Heart left ventricle (tissue), 16 donors: ENCODE data around the gene EPB41. TPM values are rescaled to one million over a fixed set of nuclear protein-coding genes. Genes with fewer than 3 reads are reported as not detected.

Source experiments
- ATAC-seq, 4 donors: fragments of 200-7000 bp; cut with Tn5 transposase; one replicate each; pipeline ENCODE4 v1.9.1; 2020 to 2022; ENCODE audit warnings: moderate library complexity in 4 of 4, mild to moderate bottlenecking in 3 of 4, moderate number of reproducible peaks in 1 of 4
- DNase-seq, 5 donors: peaks; one replicate each; pipeline ENCODE4 v3.0.0-alpha.2; 2020
- H3K27ac ChIP-seq, 12 donors: fragments of 200-600 bp; sonication (generic) in 4 of 12; one replicate each; pipeline versions ENCODE4 v1.5.0 to v1.8.0; 2016 to 2022; ENCODE audit warnings: mild to moderate bottlenecking in 2 of 12
- H3K27me3 ChIP-seq, 9 donors: fragments of 200-600 bp; sonication (generic) in 2 of 9; one replicate each; pipeline versions ENCODE4 v1.5.1 to v1.8.0; 2016 to 2022; ENCODE audit warnings: mild to moderate bottlenecking in 3 of 9
- H3K36me3 ChIP-seq, 9 donors: fragments of 200-600 bp; sonication (generic) in 2 of 9; one replicate each; pipeline versions ENCODE4 v1.5.0 to v1.8.0; 2018 to 2022; ENCODE audit warnings: mild to moderate bottlenecking in 2 of 9
- H3K4me1 ChIP-seq, 12 donors: fragments of 200-600 bp; sonication (generic) in 4 of 12; one replicate each; pipeline versions ENCODE4 v1.5.0 to v1.8.0; 2016 to 2022; ENCODE audit warnings: mild to moderate bottlenecking in 3 of 12
- H3K4me3 ChIP-seq, 12 donors: fragments of 200-600 bp; sonication (generic) in 4 of 12; one replicate each; pipeline versions ENCODE4 v1.5.0 to v1.8.0; 2017 to 2022; ENCODE audit warnings: mild to moderate bottlenecking in 9 of 12, moderate library complexity in 4 of 12
- H3K9me3 ChIP-seq, 12 donors: fragments of 200-600 bp; sonication (generic) in 4 of 12; one replicate each; pipeline versions ENCODE4 v1.5.0 to v1.8.0; 2016 to 2022; ENCODE audit warnings: mild to moderate bottlenecking in 1 of 12
- POLR2A ChIP-seq, 2 donors: fragments of 450-650 bp; IDR thresholded peaks; one replicate each; pipeline ENCODE4 v1.6.1; 2017; ENCODE audit warnings: antibody characterized with exemption in 2 of 2, mild to moderate bottlenecking in 2 of 2, moderate library complexity in 2 of 2
- WGBS, 4 donors: extraction: QIAGEN DNeasy Blood & Tissue Kit in 2 of 4; methylation state at CpG; one replicate each; pipeline versions ENCODE4 v1.1.5 to v1.1.7; 2013 to 2018; 5-methylcytosine and 5-hydroxymethylcytosine counted together
- intact Hi-C, 10 donors: fragments of 100-400 bp; cut with DNase I; formaldehyde crosslinking; loops; one replicate each; pipeline versions ENCODE4 v1.11.1 to v1.14.2; 2022
- long read RNA-seq, 3 donors: library from polyadenylated mRNA; unstranded; transcript quantifications; one replicate each; pipeline ENCODE4 v2.0.0, GENCODE V29; 2020 to 2021
- polyA plus RNA-seq, 2 donors: library from polyadenylated mRNA; stranded (reverse); fragments of 200-250 nt; gene quantifications; one replicate each; pipeline ENCODE4 v1.2.3, GENCODE V29; 2013
- total RNA-seq, 9 donors: library from RNA; depleted of rRNA in 2 of 9; stranded (reverse); fragments of >200 nt in 2 of 9; fragmentation: NEBNext Ultra II Directional in 3 of 9; extraction: Animal tissue kit (Norgen Biotek cat#: 25700) in 3 of 9; gene quantifications; one replicate each; pipeline versions ENCODE4 v1.1.0 to v1.2.4, GENCODE V29; 2016 to 2023
- TF ChIP-seq, protein P1 (sequence below), 12 donors: fragments of 200-600 bp; sonication (generic) in 4 of 12; IDR thresholded peaks; one replicate each; pipeline versions ENCODE4 v1.5.0 to v1.8.0; 2018 to 2022; ENCODE audit warnings: antibody characterized with exemption in 12 of 12, mild to moderate bottlenecking in 5 of 12
- donor health status: ischemic (EF 13 %, LVEDD 7.1; RV severe dilation, severe dysfunction).
- donor health status: healthy with polysubstance abuse.
- donor health status: DM: no; HTN: yes; CAD: no.
- donor health status: DM: no; HTN: no; CAD: no.
- donor health status: ischemic (EF 25% LVEDD 6.9; RV normal size, moderate dysfunction).
- donor health status: ischemic (EF 25% LVEDD 5.7; RV mildly dilated, moderate dysfunction).
- donor health status: healthy.
- donor health status: DM: yes; HTN: yes; CAD: no.
- donor health status: ischemic (EF 35%, LVEDD 5.7; RV mildly dilated, moderate dysfunction).
- donor health status: nonischemic (EF 11% LVEDD 7.7; RV severe dilation, severe dysfunction).
- donor health status: DM: yes; HTN: yes; CAD: no.
- donor health status: PGD.
- donor health status: ischemic (EF 29% LVEDD 5.4; RV normal size, mild dysfunction).
- donor health status: nonischemic (EF 23%, LVEDD 6.1; RV moderate dilation, normal function).

EPB41 gene
- 10 to 100 TPM; 13.6 to 34.4 (median 24.2) TPM for total RNA-seq
- 10 to 100 TPM in 1 of 2 donors, 1 to 10 TPM in 1; 7.8 to 10.1 TPM for polyA plus RNA-seq
- long read RNA-seq, donor 1, partial matches to known transcripts, result 1 of 5 reads
- long read RNA-seq, donor 1, other reads (novel, unspliced or antisense), result 4 of 5 reads
- long read RNA-seq, donor 2, partial matches to known transcripts, result 12 of 15 reads
- long read RNA-seq, donor 2, other reads (novel, unspliced or antisense), result 3 of 15 reads
- long read RNA-seq, donor 3, partial matches to known transcripts, result 7 of 13 reads
- long read RNA-seq, donor 3, other reads (novel, unspliced or antisense), result 6 of 13 reads

DNA sequence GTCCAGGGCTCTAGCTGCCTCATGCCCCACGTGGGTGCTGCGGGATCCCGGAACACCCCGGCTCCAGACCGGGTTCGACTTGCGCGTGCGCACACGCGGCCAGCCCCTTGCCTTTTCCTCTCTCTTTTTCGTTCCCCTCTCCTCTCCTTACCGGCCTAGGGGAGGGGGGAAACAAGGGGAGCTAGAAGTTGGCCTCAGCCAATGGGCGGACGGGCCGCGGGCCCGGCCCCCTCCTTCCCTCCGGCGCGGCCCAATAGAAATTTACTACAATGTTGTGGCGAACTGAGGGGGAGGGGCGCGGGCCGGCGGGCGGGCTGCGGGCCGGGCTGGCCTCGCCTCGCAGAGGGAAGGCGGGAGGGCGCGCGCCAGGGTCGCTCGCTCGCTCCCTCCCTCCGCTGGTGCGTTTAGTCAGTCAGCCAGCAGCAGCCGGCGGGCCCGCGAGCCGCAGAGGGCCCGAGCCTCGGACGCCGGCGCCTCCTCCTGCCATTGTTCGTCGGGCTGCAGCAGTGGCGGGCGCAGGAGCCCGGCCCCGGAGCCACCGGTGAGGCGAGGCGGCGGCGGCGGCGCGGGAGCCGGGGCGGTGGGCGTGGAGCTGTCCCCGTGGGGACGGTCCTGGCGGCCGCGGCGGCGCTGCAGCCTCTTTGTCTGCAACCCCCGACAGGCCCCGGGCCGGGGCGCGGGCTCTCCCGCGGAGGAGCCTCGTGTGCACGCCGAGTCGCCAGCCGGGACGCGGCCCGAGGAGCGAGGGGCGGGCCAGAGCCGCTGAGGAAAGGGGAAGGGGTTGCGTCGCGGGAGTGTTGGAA, at the start of gene EPB41:
EPB41 (plus strand) TSS at position 342 of the 803 bp plus-strand sequence. CDS start 72,869 bp downstream, outside the sequence.
- intact Hi-C loops, result no loop called here

DNA sequence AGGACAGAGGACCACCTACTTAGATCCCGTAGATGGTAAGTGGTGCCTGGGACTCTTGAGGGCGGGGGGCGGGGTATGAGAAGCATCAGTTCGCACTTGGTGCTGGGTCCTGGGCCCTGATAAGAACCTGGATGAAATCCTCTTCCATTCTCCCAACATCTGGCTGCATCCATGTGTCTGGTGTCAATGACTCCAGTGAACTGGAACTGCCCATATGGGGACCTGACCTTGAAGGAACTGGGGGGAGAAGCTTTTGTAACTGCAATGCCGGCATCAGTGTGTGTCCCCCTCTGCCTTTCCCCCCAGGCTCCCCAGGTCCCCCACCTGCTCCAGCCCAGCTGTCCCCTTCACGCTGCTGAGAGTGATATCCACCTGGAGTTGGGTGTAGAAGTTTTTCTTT, 49.7 kb upstream of the EPB41 start:
- intact Hi-C loops, result loop anchor here in 1 of 10 donors (10.0 kb wide), 1 partner anchor 330 kb away; no protein-coding TSS in a partner anchor
- H3K27ac ChIP-seq, result no peak overlapping the region
- no peak for TF ChIP-seq POLR2A (IDR thresholded peaks at IDR 0.05)
- TF ChIP-seq, protein P1, sequence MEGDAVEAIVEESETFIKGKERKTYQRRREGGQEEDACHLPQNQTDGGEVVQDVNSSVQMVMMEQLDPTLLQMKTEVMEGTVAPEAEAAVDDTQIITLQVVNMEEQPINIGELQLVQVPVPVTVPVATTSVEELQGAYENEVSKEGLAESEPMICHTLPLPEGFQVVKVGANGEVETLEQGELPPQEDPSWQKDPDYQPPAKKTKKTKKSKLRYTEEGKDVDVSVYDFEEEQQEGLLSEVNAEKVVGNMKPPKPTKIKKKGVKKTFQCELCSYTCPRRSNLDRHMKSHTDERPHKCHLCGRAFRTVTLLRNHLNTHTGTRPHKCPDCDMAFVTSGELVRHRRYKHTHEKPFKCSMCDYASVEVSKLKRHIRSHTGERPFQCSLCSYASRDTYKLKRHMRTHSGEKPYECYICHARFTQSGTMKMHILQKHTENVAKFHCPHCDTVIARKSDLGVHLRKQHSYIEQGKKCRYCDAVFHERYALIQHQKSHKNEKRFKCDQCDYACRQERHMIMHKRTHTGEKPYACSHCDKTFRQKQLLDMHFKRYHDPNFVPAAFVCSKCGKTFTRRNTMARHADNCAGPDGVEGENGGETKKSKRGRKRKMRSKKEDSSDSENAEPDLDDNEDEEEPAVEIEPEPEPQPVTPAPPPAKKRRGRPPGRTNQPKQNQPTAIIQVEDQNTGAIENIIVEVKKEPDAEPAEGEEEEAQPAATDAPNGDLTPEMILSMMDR (IDR thresholded peaks at IDR 0.05), result no peak

More for the DNA sequence above, at the start of gene EPB41:
- H3K4me1 ChIP-seq, result peaks cover 0 to 21% (median 10%) of the 10 kb centered on the region in 12 donors
- peak within 1 kb of the TSS; percentile 44 to 91 (median 64) for H3K4me3 ChIP-seq
- no peaks in the 10 kb centered on the region for H3K9me3 ChIP-seq
- DNase-seq (peak; percentile 88 to 95 (median 90)), ATAC-seq (peak; percentile 93 to 99 (median 98))
- no peaks in the 10 kb centered on the region for H3K36me3 ChIP-seq
- TF ChIP-seq POLR2A (IDR thresholded peaks at IDR 0.05), result no peak
- TF ChIP-seq, protein P1 (IDR thresholded peaks at IDR 0.05), result no peak
- H3K27ac ChIP-seq, result peak within 1 kb of the TSS in 5 of 12 donors; percentile 6 to 55 (median 45)
- no peaks in the 10 kb centered on the region for H3K27me3 ChIP-seq
- WGBS, 4 donors, result 0 to 1% (median 0%) methylated on average over 34 to 95 of the region's 95 CpGs

GRCh38 chr1:28865997-28866650, 48.2 kb upstream of the EPB41 start:
- intact Hi-C loops, result loop anchor here in 1 of 10 donors (10.0 kb wide), 1 partner anchor 331 kb away; no protein-coding TSS in a partner anchor
- no peaks in the 10 kb centered on the region for H3K9me3 ChIP-seq
- DNase-seq (no peak), ATAC-seq (no peak)
- H3K4me3 ChIP-seq, result no peak overlapping the region
- H3K27me3 ChIP-seq, result peaks cover 0 to 24% (median 0%) of the 10 kb centered on the region in 9 donors
- no peak overlapping the region for H3K27ac ChIP-seq
- 62 to 77% (median 71%) methylated on average over 10 of the region's 10 CpGs for WGBS, 4 donors
- no peaks in the 10 kb centered on the region for H3K36me3 ChIP-seq
- H3K4me1 ChIP-seq, result no peaks in the 10 kb centered on the region
- no peak for TF ChIP-seq POLR2A (IDR thresholded peaks at IDR 0.05)

More for the DNA sequence above, 49.7 kb upstream of the EPB41 start:
- Histone ChIP-seq H3K36me3 (no peaks in the 10 kb centered on the region), H3K9me3 (no peaks in the 10 kb centered on the region), H3K27me3 (peaks cover 0 to 22% (median 0%) of the 10 kb centered on the region in 9 donors), H3K4me3 (no peak overlapping the region), H3K4me1 (no peaks in the 10 kb centered on the region)
- WGBS, 4 donors, result 57 to 72% (median 71%) methylated on average over 6 of the region's 6 CpGs
- ATAC-seq (no peak), DNase-seq (no peak)

- H3K27me3 ChIP-seq, result peaks cover 0 to 24% (median 0%) of the 10 kb centered on the region in 9 donors
- H3K4me1 ChIP-seq, result no peaks in the 10 kb centered on the region
- H3K27ac ChIP-seq, result no peak overlapping the region
- no peak for DNase-seq
- no peaks in the 10 kb centered on the region for H3K9me3 ChIP-seq
- no peak for ATAC-seq
- H3K36me3 ChIP-seq, result no peaks in the 10 kb centered on the region
- H3K4me3 ChIP-seq, result no peak overlapping the region
- intact Hi-C loops, result loop anchor here in 1 of 10 donors (10.0 kb wide), 1 partner anchor 333 kb away; no protein-coding TSS in a partner anchor
- TF ChIP-seq, protein P1 (IDR thresholded peaks at IDR 0.05), result no peak
- TF ChIP-seq POLR2A (IDR thresholded peaks at IDR 0.05), result no peak
- 53 to 64% (median 60%) methylated on average over 3 of the region's 3 CpGs for WGBS, 4 donors
These were observed 46.5 kb upstream of the EPB41 start for GRCh38 chr1:28867850-28868249.
